ENCODE results near the gene NUDCD3. TPM values are rescaled to one million over a fixed set of nuclear protein-coding genes. Genes with fewer than 3 reads are reported as not detected.

The NUDCD3 gene
- total RNA-seq, 1 donor from 2014 or later = 105 TPM

DNA sequence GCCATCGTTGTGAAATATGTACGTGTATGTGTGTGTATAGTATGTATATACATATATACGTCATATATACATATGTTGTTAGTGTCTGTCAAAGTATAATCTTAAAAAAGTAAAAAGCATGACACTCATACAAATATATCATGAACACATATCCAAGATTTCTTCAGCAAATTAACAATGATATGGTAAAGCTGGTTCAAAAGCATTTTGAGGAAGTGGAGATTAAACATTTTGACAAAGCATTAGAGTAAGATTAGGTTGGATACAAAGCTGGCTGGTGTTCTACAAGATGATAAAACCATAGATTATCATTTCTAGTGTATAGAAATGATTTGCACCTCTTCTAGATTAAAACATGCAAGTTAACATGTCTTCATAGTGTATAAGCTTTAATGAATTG lies 771 bp upstream of the NUDCD3 start:
- H3K27ac Mint-ChIP-seq (ENCODE audit: unreplicated experiment) = peak overlapping the region; percentile 95
- no peaks in the 10 kb centered on the region for H3K9me3 Mint-ChIP-seq (ENCODE audit: low read depth)
- peak overlapping the region; percentile 79 for H3K4me3 Mint-ChIP-seq (ENCODE audit: unreplicated experiment)
- no peaks in the 10 kb centered on the region for H3K36me3 Mint-ChIP-seq (ENCODE audit: low read depth)
- peaks cover 9% of the 10 kb centered on the region for H3K27me3 Mint-ChIP-seq (ENCODE audit: low read depth)
- TF ChIP-seq, protein P1, sequence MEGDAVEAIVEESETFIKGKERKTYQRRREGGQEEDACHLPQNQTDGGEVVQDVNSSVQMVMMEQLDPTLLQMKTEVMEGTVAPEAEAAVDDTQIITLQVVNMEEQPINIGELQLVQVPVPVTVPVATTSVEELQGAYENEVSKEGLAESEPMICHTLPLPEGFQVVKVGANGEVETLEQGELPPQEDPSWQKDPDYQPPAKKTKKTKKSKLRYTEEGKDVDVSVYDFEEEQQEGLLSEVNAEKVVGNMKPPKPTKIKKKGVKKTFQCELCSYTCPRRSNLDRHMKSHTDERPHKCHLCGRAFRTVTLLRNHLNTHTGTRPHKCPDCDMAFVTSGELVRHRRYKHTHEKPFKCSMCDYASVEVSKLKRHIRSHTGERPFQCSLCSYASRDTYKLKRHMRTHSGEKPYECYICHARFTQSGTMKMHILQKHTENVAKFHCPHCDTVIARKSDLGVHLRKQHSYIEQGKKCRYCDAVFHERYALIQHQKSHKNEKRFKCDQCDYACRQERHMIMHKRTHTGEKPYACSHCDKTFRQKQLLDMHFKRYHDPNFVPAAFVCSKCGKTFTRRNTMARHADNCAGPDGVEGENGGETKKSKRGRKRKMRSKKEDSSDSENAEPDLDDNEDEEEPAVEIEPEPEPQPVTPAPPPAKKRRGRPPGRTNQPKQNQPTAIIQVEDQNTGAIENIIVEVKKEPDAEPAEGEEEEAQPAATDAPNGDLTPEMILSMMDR (IDR thresholded peaks at IDR 0.05) = no peak
- DNase-seq (ENCODE audit: low spot score) = no peak
- H3K4me1 Mint-ChIP-seq (ENCODE audit: low read depth) = peaks cover 36% of the 10 kb centered on the region

DNA sequence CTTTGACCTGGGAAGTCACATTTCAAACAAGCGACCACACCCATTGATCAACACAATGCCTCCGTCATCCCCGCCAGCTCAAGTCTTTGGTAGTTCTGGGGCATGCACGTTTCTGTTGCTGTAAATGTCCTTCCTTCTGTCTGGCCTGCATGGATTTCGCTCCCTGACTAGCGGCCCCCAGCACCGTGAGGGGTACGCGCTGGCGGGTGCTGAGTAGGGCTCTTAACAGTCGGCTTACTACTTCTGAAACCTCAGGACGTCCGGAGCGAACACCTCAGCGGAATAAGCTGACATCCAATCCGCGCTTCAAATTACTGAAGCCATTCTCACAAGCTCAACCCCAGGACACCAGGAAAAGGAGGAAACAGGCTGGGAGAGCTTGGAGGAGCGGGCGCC lies 505 bp downstream of the NUDCD3 start:
- TF ChIP-seq, protein P1 (IDR thresholded peaks at IDR 0.05) = no peak
- Mint-ChIP-seq H3K4me1 (ENCODE audit: low read depth) (peaks cover 45% of the 10 kb centered on the region), H3K27ac (ENCODE audit: unreplicated experiment) (peak overlapping the region; percentile 89), H3K27me3 (ENCODE audit: low read depth) (peaks cover 2% of the 10 kb centered on the region), H3K36me3 (ENCODE audit: low read depth) (peaks cover 3% of the 10 kb centered on the region), H3K4me3 (ENCODE audit: unreplicated experiment) (peak overlapping the region; percentile 79), H3K9me3 (ENCODE audit: low read depth) (no peaks in the 10 kb centered on the region)
- no peak for DNase-seq (ENCODE audit: low spot score)

DNA sequence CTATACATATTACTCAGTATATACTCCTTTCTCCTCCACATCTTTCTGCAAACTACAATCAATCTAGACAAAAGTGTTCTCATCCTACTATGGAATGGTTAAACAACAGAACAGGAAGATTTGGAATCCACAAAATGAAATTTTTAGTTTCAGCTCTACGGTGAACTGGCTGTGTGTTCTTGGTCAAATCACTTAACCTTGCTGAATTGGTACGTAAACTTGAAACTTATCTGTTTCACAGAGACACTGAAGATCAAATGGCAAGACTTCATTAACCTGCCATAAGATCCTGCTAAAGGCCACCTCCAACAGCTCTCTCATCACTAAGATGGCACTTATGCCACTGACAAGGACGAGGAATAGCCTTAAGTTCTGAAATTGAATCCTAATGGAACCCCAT lies 1.5 kb downstream of the NUDCD3 start:
- Mint-ChIP-seq H3K4me3 (ENCODE audit: unreplicated experiment) (peak overlapping the region; percentile 79), H3K36me3 (ENCODE audit: low read depth) (peaks cover 10% of the 10 kb centered on the region), H3K27ac (ENCODE audit: unreplicated experiment) (no peak overlapping the region), H3K4me1 (ENCODE audit: low read depth) (peaks cover 45% of the 10 kb centered on the region), H3K9me3 (ENCODE audit: low read depth) (peaks cover under 1% of the 10 kb centered on the region), H3K27me3 (ENCODE audit: low read depth) (no peaks in the 10 kb centered on the region)
- DNase-seq (ENCODE audit: low spot score) = no peak
- TF ChIP-seq, protein P1 (IDR thresholded peaks at IDR 0.05) = no peak

DNA sequence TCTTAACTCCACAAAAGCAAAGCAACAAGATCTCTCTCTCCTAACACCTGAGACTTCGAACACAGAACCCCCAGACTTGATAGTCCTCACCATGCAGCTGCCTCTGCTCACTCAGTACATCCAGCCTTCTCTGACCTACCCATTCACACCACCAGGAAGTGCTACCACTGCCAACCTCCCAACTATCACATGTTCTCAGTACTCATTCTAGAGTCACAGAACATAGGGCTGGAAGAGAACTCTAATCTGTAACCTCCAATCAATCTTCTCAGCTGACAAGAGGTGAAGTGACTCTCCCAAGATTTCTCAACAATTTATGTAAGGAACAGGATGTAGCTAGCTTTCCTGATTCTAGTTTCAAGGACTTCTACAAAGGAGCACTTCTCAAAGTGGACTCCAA lies 3.8 kb downstream of the NUDCD3 start:
- Mint-ChIP-seq H3K27ac (ENCODE audit: unreplicated experiment) (peak overlapping the region; percentile 60), H3K4me3 (ENCODE audit: unreplicated experiment) (no peak overlapping the region), H3K27me3 (ENCODE audit: low read depth) (no peaks in the 10 kb centered on the region), H3K36me3 (ENCODE audit: low read depth) (peaks cover 29% of the 10 kb centered on the region), H3K9me3 (ENCODE audit: low read depth) (peaks cover 16% of the 10 kb centered on the region), H3K4me1 (ENCODE audit: low read depth) (peaks cover 45% of the 10 kb centered on the region)
- TF ChIP-seq, protein P1 (IDR thresholded peaks at IDR 0.05) = no peak
- no peak for DNase-seq (ENCODE audit: low spot score)

DNA sequence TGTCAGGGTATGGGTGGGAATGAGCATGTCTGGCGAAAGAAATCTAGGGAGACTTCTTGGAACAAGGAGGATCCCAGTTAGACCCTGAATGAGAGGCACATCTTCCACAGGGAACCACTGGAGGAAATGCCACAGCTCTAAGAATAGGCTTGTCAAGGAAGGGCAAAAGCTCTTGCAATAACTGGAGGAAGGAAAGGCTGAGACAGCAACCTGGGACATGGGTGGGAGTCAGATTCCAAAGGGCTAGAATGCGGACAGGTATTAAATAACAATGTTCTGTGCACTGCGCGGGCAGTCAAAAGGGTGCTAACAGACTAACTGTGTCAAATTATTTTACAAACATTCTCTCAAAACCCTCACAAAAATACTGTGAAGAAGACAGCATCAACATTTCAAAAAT lies 4.5 kb downstream of the NUDCD3 start:
- peaks cover 29% of the 10 kb centered on the region for H3K36me3 Mint-ChIP-seq (ENCODE audit: low read depth)
- peaks cover 16% of the 10 kb centered on the region for H3K9me3 Mint-ChIP-seq (ENCODE audit: low read depth)
- TF ChIP-seq, protein P1 (IDR thresholded peaks at IDR 0.05) = no peak
- no peak for DNase-seq (ENCODE audit: low spot score)
- H3K4me1 Mint-ChIP-seq (ENCODE audit: low read depth) = peaks cover 42% of the 10 kb centered on the region
- no peak overlapping the region for H3K4me3 Mint-ChIP-seq (ENCODE audit: unreplicated experiment)
- no peaks in the 10 kb centered on the region for H3K27me3 Mint-ChIP-seq (ENCODE audit: low read depth)
- H3K27ac Mint-ChIP-seq (ENCODE audit: unreplicated experiment) = peak overlapping the region; percentile 60

Data from chondrocyte (in vitro differentiated cells).